GM18861 (cell line): Measurements from ENCODE around the gene VOPP1.
"Not testable (repeated sequence)": the region's sequence is repeated elsewhere in the genome, so short reads cannot be mapped to it uniquely, and the experiment has no call there.

Experiments used
- ATAC-seq: cut with Tn5 transposase; IDR thresholded peaks from one replicate; pipeline ENCODE4 v1.9.1; 2021; ENCODE audit not compliant: unreplicated experiment

Gene VOPP1

DNA sequence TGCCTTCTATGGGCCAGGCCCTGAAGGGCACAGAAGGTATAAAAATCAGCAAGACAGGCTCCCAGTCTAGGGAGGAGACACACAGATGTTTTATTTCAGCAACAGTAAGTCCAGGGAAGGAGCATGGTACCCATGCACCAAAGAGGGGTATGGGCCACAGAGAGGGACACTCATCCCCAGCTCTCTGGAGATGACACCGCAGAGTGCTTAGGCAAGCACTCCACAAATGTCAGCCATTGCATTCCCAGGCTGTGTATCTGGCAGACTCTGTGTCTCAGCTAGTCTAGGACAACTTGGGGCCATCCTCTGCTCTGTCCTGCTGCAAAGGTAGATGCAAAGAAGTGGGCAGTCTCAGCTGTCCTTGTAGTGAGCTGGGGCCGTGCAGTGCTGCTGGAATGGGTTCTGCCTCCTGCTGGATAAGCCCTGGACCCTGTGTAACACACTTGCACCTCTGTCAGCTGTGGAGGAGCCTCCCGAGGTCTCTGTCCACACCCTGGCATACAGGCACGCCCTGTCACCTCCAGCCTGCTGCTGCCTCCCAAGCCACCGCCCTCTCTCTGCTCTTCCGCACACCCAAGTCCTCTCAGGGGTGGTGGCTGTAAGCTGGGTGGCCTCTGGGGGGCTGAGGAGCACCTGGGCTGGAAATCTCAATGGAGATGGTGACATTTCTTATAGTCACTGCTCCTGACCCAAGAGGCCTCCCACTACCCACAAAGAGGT, 57.6 kb downstream of the VOPP1 start:
- no peak for ATAC-seq

DNA sequence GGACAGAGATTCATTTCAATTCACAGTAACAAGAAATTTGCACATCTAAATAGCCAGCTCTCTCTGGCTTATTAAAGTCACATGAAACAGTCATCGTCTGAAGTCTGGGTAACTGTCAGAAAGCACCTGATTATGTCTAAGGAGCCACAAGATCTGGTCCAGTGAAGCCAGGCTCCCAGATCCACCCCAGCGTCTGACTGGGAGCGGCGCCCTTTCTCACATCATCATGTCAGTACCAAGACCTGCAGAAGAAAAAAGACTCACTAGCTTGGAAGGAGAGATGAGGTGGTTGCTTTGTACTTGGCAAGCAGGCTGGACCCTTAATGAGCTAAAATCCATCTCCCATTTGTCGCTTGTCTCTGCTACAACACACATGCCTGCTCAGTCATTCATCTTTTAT, 58.4 kb downstream of the VOPP1 start:
- no peak for ATAC-seq

DNA sequence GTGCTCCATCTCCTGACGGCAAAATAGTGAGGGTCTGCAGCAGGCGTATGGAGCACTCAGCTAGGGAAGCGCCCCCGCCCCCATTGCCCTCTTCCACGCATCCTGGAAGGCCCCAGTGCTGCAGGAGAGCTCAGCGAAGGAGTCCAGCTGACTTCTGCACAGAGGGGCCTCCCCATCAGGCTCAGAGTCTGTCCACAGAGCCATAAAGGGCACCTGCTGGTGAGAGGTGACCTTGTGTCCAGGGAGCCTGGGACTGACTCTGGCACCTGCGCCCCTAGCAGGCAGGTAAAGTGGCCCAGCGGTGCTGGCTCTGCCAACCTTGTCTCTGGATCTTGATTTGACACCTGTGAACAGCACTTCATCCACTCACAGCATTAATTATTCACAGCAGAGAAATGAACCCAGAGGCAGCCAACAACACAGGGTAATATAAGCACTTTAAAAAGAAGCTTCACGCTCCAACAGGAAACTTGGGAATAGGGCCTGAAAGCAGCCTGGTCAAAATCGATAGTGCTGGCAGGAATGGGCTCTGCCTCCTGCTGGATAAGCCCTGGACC, 59.6 kb downstream of the VOPP1 start:
- no peak for ATAC-seq

DNA sequence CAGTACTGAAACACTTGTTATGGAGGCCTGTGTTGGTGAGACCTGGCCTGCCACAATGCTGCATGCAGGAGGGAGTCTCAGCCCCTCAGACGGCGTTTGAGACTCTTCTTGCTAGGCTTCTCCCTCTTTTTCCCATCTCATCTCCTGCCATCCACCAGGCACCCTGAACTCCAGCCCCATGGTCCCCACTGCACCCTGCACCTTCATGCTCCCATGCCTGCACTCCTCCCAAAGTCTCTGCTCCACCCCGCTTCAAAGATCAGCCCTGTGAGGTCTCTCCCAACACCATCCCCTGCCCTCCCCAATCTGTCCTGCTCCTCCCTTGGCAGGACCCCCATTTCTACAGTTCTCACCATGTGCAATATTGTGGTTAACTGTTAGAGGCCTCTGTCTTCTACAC, 61.7 kb downstream of the VOPP1 start:
- no peak for ATAC-seq

DNA sequence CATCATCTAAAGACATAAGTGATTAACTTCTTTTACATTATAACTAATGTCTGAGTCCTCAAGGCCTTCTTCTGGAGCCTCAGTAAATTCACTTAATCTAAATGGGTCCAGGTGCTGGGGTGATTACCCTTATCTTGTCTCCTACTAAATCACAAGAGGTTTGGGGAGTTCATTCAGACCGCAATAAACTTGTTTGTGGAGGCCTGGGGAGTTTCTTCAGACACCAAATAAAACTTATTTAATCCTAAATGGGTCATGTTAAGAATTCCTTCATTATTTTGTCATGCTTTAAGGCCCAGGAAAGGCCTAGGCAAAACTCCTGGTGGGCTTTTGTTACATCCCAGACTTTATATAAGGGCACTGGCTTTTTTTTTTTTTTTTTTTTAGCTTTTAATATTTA, 62.1 kb downstream of the VOPP1 start:
- not testable (repeated sequence) for ATAC-seq

DNA sequence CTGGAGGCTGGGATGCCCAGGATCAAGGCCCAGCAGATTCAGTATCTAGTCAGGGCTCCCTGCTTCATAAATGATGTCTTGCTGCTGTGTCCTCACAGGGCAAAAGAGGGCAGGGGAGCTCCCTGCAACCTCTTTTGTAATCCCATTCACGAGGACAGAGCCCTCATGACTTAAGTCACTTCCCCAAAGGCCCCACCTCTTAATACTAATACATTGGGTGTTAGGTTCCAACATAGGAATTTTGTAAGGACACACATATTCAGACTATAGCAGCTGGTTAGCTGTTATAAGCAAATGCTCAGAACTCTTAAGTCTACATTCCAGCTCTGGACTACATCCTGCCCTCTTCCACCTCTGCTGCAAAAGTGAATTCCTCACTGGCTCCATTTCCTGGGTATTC, 63.0 kb downstream of the VOPP1 start:
- no peak for ATAC-seq

DNA sequence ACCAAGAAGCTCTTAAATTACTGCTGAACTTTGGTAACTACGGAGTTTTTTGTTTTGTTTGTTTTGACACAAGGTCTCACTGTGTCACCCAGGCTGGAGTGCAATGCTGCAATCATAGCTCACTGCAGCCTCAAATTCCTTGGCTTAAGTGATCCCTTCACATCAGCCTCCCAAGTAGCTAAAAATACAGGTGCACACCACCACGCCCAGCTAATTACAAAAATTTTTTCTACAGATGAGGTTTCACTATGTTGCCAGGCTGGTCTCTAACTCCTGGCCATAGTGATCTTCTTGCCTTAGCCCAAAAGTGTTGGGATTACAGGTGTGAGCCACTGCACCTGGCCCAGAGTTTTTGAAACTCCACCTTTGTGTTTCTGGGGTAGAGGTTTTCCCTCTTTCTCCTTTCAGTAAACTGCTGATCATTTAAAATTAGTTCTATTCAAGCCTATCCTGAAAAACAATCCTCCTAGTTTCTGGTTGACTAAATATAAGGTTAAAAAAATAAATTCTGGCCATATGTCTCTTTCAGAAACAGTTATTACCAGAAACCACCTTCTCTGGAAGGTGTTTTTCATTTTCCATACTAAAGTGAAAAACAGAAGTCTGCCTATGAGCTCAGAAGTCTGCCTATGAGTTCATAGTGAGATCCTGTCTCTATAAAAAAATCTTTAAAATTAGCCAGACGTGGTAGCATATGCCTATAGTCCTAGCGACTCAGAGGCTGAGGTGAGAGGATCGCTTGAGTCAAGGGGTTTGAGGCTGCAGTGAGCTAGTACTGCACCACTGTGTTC, 63.9 kb downstream of the VOPP1 start:
- peak; percentile 51 for ATAC-seq

DNA sequence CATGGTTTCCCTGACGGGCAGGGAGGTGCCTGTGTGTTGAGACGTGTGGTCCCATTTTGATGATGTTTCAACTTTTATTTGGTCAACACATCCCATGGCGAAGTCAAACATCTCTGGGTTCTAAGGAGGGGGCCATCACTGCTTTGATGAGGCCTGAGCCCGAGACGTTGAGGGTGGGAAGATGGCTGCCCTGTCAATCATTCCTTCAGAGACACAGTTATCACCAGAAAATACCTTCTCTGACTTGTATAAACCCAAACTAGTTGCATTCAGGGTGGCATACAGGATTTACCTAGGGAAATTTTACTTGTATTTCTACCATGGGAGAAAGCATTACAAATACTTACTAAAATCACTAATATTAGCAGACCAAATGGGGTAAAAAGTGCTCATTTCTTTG, 64.6 kb downstream of the VOPP1 start:
- no peak for ATAC-seq

DNA sequence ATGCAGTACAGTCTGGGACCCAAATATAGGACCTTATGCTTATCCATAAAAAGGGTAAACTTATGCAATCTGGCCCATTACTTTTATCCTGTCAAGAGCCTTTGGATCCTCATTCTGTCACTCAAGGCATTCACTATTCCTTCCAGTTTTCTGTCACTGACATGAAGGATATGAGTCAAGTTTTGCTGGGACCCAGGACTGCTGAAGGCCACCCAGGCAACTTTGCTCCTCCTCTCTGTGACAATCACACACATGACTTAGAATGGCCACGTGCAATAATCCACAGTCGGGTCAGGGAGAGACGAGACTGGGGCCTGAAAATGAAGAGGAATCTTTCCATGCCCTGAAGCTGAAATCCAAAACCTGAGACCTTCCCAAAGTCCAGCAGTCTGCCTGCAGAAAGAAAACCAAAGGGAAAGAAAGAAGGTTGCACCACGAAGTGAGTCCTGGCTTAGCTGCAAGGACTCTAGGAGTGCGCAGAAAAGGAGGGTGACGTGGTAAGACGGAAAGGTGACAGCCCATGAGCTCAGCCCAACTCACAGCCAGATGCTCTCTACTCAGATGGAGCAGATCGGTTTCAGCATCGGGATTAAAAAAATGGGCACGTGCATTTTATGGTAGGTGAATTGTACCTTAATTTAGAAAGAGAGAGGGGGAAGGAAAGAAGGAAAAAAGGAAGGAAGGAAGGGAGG, 67.2 kb downstream of the VOPP1 start:
- ATAC-seq = no peak

DNA sequence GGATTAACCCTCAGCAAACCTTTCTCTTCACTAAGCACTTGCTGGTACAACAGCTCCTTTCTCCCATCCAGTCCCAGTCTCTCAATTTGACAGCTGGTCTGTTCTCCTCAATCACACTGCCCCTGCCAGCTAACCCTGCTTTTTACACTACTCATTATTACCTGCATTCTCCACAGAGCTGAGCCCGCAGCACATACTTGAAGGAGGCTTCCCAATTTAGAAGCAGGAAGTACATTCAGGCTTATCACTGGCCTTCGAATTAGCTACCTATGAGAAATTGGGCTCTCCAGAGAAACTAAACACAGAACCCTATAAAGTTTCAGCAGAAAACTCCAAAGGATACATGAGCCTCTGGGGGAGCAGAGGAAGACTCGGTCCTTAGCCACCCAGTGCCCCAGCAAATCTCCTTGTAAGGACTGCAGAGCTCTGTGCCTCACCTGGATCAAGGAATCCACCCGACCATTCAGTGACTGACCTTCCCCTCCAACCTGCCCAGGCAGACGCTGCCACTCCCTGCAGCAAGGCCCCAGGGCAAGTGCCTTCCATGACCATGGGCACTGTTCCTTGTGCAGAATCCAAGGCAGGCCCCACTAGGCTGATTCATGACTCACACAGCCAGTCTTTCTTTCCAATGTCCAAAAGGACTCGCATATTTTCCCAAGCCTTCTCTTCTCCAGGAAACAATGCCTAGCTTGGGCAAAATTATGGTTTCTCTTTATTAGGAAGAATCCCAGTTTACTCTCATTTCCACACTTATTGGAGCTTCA, 68.0 kb downstream of the VOPP1 start:
- no peak for ATAC-seq

DNA sequence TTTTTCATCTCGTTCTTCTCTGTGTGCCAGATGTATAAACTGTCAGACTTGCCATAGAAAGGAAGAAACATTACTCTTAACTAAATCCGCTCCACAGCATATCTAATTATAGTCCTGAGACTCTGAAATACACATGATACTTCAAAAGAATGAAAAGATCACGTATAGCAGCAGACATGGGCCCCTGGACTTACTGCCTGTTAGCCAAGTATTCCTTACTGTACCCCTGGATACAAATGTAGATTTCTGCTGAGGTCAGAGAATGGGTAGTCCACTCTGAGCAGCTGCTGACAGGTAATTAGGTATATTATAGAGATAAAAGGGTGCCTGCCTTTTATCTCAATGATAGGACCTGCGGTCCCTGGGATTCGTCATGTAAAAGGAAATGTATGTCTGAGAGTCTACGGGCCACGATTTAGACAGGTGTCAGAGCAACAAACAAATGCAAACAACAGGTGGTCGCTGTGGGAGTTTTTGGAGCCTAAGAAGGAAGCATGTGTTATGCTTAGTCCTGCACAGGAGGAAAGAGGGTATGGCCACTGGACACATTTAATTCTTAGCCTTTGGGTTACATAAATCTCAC, 69.4 kb downstream of the VOPP1 start:
- ATAC-seq = no peak

DNA sequence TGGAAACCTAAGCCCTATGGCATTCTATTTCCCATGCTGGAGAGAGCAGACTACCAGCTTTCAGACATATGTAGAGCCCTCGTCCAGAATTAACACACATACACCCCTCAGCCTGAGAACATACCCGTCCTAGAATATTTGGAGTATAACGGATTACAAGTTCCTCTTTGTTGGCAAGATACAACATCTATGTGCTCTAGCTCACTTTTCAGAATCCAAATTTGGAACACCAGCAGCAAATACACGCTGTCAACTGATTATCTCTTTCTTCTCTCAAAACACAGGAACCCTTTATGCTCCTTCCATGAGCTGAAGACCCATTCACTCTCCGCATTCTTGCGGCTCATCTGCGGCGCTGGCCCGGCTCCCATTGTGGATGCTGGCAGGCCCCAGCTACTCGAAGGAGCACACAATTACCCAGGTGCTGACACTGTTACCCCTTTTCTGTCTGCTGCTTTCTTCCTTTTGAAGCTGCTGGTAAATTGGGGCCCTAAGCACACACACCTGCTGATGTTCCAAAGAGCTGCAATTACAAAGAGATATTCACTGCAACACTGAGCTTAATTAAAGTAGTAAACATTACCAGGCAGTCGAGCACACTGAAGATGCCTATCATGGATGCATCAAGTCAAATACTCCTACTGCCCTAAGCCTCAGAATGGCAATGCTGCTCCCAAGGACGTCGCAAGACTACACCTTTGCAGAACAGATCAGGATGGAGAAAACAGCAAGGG, 70.0 kb downstream of the VOPP1 start:
- ATAC-seq = no peak

DNA sequence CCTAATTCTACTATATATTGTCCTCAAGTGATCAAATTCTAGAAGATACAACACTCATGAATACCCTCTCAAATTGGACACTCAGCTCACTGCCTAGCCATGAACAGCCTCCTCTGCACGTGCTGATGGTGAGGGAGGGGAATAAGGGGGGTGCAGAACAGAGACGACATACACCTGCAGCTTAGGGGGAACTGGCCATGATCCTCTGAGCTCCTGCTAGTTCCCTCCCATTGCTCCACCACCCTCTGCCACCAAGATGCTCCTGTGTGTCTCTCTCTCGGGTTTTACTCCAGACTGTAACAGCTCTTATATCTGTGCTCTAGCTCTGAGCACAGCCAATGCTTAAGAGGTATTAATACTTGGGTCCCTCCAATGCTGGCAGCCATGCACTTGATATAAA, 70.7 kb downstream of the VOPP1 start:
- no peak for ATAC-seq

DNA sequence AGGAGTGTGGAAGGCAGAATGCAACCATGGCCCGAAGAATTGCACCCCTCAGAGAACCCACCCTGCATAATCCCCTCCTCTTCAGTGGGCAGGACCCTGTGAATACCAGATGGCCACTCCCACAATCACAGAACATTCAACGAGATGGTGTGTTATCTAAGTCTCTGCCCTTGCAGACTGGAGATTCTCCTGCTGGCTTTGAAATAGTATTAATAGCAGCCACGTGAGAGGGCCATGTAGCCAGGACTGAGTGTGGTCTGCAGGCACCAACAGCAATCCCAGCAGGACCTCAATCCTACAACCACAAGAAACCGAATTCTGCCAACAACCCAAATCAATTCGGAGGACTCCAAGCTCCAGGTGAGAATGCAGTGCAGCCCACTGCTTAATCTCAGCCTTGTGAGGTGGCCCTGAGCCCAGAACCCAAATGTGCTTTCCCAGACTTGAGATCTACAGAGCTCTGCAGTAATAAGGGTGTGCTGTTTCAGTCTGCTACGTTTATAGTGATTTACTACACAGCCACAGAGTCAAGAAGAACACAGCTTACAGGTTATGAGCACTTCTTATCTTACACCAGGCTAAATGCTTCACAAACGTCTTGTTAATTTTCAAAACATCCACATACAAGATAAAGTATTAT, 72.1 kb downstream of the VOPP1 start:
- ATAC-seq = no peak

DNA sequence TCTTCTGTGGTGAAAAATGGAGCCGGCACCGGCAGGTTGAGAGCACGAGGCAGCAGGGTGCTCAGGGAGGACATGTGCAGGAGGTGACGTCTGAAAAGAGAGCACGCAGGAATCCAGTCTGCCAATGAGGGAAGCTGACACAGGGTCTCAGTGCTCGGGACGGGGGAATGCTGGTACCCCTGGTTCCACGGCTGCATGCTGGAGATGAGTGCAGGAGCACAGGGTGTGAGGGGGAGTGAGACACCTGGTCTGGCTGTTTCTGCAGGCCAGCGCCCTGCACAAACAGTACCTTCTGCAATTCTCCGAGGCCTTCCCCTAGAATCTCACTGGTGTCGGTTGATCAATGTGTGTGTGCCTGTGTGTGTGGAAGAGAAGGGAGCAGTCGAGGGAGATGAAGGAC, 72.7 kb downstream of the VOPP1 start:
- ATAC-seq = no peak

DNA sequence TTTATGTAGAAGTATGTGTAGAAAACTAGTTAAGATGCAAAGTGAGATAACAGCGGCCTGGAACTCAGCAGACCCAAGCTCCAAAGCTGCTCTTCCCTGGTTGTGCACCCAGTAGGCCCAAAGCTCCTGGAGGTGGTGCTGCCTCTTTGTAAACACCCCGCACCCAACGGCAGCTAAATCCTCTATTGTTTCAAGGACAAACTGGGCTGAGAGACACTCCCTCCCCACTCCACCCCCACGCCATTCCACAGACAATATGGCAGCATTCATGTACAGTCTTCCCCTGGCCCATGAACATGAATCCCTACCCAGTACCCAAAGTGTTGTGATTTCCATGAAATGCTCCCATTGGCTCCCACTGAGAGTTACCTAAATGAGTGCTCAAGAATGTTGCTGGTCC, 73.5 kb downstream of the VOPP1 start:
- no peak for ATAC-seq

DNA sequence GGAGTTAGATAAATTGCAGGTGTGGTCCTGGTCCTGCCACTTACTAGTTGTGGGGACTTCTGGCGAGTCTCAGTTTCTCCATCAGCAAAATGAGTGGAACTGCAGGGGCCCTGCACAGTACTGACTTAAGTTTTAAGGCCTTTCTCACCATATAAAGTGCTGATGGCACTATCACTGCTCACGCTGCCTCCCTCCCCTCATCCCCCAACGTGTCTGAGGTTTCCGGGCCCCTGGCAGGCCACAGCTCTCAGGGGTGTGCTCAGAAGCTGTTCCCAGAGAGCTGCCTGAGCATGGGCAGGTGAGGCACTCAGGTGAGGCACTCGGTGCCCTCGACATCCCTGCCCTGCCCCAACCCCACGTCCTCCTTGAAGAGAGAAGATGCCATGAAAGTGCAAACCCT, 74.2 kb downstream of the VOPP1 start:
- no peak for ATAC-seq

DNA sequence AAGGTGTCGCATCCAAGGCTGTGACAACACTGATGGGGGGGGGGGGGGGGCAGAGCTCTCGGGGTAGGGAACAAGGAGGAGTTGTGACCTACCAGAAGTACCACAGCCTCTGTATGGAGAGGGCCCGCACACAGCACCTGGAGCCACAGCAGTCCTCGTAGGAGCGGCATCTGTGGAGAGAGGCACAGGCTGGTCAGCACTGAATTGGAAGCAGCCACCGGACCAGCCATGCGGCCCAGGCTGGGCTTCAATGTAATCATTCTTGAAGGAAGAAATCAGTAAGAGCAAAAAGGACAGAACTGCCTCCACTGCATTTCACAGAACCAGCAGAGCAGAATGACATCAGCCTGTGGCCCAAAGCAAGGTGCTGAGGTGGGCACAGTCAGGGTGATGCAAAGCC, 74.8 kb downstream of the VOPP1 start:
- ATAC-seq = no peak

DNA sequence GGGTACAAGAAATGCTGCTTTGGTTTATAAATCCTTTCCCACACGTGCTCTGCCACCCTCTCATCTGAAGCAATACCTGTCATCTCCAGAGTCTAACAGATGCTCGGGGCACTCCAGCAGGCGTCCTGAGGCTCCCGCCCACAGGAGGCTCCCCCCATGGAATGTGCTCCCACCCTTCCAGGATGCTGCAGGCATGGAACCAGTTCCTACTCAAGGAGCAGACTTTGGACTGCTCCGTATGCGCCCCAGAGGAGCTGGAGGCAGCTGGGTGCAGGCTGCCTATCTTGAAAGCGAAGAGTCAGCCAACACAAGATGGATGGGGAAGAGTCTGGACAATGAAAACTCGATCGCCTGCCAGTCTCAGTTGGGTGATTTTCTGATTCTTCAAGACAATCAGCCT, 75.4 kb downstream of the VOPP1 start:
- ATAC-seq = no peak

DNA sequence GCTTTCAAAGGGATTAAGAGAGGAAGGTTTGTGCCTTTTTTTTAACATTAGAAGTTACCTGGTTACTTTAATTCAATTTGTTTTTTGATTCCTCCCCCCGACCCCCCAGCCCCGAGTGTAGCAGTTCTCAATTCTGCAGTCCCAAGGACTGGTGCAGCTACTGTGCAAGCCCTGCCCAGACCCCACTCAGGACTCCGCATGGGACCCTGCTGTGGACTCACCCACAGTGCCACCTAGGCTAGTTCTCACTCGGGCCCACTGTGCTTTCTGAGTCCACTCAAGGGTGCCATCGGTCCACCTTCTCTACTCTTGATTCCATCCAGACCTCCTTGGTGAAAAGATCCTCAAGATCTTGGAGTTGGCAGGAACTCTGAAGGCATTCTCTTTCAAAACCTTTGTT, 77.4 kb downstream of the VOPP1 start:
- ATAC-seq = no peak
